Suprapubic skin (tissue), 4 donors: Measurements from ENCODE around the gene BMPR1B.

Experiments
- POLR2A ChIP-seq, 2 donors: fragments of 450-650 bp; IDR thresholded peaks; one replicate each; pipeline ENCODE4 v1.6.1; 2017; ENCODE audit warnings: antibody characterized with exemption in 2 of 2, mild to moderate bottlenecking in 2 of 2, moderate library complexity in 2 of 2
- POLR2AphosphoS5 ChIP-seq, 3 donors: sonication (generic); formaldehyde crosslinking; IDR thresholded peaks; one replicate each; pipeline ENCODE4 v1.6.1; 2017; ENCODE audit warnings: antibody characterized with exemption in 3 of 3

- TF ChIP-seq POLR2A (IDR thresholded peaks at IDR 0.05) = no peak
- no peak for TF ChIP-seq POLR2AphosphoS5 (IDR thresholded peaks at IDR 0.05)
These were observed 431.1 kb downstream of the BMPR1B start for GRCh38 chr4:95188701-95189370.
